ENCODE results near the gene SRGAP1.
"Not testable (repeated sequence)": the region's sequence is repeated elsewhere in the genome, so short reads cannot be mapped to it uniquely, and the experiment has no call there.

Gene SRGAP1

DNA sequence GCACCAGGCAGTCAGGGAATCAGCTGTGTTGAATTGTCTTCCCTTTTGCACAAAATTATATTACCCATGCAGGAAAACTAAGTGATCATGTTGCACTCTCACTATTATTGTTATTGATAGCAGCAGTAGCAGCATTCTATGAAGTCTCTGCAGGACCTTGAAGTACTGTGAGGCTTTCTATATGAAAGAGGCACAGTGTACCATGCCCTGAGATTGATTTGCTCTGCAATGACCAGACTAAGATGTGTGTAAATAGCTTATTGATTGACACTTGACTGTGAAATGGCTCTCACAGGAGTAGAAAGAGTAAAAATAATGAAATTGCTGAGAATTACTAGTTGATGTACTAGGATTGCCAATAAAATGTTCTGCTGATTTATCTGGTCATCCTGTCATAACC is 277.7 kb downstream of the SRGAP1 start:
- no peak for DNase-seq (ENCODE audit: low read depth in 2 of 2)

DNA sequence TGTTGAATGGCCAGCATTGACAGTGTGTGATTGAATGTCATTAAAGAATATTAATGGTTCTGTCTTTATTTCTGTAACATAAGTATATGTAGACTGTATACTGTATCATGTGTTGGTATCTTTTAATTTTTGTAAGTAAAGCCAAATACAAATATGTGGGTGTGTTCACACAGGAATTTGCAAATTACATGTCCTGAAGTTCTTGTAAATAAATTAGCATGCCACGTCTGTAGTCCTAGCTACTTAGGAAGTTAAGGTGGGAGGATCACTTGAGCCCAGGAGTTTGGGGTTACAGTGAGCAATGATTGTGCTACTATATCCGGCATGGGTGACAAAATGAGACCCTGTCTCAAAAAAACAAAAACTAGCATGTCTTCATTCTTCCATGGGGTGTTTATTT is 278.5 kb downstream of the SRGAP1 start:
- DNase-seq (ENCODE audit: low read depth in 2 of 2) = no peak

DNA sequence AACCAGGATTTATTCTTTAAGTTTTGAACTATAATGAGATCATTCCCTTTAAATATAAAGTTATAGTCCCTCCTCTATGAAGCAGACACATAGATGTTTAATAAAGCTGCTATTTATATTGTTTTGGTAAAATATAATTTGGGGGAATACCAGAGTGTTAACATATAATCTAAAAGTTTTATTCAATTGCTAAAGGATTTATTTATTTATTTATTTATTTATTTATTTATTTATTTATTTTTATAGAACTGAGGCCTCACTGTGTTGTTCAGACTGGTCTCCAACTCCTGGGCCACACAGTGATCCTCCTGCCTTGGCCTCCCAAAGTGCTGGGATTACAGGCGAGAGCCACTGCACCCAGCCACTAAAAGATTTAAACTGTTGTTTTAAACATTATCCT is 278.9 kb downstream of the SRGAP1 start:
- DNase-seq (ENCODE audit: low read depth in 2 of 2) = no peak

DNA sequence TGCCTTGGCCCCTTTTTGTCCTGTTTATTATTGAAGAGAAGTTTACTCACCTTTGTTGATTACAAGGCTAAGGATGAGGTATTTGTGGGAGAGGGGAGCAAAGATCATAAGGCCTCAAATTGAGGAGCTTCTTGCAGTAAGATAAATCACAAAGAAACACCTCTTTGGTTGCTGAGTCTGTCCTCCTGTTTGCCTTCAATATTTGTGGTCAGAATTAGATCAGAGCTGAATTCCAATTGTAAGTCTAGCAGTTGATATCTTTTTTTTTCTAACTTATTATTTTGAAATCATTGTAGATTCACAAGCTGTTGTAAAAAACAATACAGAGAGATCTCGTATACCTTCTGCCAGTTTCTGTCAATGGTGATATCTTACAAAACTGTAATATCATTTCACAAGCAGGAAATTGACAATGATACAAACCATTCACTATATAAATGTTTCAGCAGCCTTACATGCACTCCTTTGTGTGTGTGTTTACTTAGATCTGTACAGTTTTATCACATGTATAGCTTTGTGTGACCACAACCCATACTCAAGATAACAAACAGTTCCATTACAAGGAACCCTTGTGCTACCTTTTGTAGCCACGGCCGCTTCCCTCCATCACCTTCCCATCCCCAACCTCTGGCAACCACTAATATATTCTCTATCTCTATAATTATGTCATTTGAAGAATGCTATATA is 280.2 kb downstream of the SRGAP1 start:
- DNase-seq (ENCODE audit: low read depth in 2 of 2) = no peak

- no peak for DNase-seq (ENCODE audit: low read depth in 2 of 2)
These were observed 281.4 kb downstream of the SRGAP1 start for GRCh38 chr12:64125913-64126312.

DNA sequence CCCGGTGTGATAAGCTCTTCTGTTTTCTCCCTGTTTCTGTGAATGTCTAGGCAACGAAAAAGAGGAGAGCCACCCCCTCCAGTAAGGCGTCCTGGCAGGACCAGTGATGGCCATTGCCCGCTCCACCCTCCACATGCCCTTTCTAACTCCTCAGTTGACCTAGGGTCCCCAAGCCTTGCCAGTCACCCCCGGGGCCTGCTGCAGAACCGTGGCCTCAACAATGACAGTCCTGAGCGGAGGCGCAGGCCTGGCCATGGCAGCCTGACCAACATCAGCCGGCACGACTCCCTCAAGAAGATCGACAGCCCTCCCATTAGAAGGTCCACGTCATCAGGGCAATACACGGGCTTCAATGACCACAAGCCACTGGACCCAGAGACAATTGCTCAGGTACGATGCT is 283.3 kb downstream of the SRGAP1 start:
- no peak for DNase-seq (ENCODE audit: low read depth in 2 of 2)

DNA sequence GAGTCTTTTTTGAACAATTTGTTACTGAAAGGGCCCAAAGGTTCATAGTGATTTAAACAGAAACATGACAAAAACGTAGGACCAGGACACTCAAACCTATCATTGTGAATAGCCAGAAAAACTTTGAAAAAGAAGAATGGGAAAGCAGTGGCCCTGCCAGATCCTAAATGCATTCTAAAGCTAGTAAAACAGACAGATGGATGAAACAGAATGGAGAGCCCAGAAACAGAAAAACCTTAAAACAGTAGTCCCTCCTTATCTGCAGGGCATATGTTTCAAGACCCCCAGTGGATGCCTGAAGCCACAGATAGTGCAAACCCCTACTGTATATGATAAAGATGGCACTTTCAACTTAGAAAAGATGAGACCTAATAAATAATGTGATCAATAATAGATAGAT is 283.9 kb downstream of the SRGAP1 start:
- DNase-seq (ENCODE audit: low read depth in 2 of 2) = no peak

DNA sequence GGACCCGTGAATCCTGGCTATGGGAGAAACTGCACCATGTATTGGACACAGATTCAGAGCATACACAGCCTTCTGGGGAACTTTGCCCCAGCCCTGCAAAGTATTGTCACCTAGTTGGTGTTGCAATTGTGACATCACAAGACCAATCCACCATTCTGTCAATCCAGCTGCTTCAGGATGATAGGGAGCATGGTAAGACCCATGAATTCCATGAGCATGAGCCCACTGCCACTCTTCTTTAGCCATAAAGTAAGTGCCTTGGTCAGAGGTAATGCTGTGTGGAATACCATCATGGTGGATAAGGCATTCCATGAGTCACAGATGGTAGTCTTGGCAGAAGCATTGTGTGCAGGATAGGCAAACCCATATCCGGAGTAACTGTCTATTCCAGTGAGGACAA is 286.0 kb downstream of the SRGAP1 start:
- DNase-seq (ENCODE audit: low read depth in 2 of 2) = not testable (repeated sequence)

DNA sequence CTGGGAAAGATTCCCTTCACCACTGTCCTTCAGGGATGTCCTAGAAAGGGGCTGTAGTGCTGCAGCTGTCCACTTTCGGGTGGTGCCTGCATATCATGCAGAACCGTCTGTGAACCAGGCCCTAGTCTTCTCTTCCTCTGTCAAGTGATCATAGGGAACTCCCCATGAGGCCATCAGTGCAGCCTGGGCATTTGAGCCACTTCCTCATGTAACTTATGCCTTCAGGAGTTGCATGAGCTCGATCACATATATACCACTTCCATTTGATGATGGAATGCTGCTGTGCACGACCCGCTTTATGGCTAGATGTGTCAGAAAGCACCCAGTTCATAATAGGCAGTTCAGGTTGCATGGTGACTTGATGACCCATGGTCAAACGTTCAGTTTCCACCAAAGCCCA is 287.0 kb downstream of the SRGAP1 start:
- not testable (repeated sequence) for DNase-seq (ENCODE audit: low read depth in 2 of 2)

DNA sequence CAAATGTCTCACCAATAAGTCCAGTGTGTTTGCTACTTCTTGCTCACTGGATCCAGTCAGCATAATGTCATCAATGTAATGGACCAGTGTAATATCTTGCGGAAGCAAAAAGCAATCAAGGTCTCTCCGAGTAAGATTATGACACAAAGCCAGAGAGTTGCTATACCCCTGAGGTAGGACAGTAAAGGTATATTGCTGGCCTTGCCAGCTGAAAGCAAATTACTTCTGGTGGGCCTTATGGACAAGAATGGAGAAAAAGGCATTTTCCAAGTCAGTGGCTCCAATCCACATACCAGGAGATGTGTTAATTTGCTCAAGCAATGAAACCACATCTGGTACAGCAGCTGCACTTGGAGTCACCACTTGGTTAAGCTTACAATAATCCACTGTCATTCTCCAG is 288.2 kb downstream of the SRGAP1 start:
- DNase-seq (ENCODE audit: low read depth in 2 of 2) = not testable (repeated sequence)

DNA sequence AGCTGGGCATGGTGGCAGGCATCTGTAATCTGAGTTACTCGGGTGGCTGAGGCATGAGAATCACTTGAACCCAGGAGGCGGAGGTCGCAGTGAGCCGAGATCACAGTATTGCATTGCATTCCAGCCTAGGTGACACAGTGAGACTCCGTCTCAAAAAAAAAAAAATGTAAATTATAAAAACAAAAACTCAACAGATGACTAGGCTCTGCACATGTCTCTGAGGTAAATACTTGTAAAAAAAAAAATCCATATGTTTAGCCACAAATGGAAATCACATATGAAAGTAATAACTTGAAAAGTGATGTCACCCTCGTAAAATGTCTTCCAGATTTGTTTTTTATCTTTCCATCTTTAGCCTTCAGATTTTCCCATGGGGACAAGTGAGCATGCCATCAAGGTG is 292.6 kb downstream of the SRGAP1 start:
- no peak for DNase-seq (ENCODE audit: low read depth in 2 of 2)

DNA sequence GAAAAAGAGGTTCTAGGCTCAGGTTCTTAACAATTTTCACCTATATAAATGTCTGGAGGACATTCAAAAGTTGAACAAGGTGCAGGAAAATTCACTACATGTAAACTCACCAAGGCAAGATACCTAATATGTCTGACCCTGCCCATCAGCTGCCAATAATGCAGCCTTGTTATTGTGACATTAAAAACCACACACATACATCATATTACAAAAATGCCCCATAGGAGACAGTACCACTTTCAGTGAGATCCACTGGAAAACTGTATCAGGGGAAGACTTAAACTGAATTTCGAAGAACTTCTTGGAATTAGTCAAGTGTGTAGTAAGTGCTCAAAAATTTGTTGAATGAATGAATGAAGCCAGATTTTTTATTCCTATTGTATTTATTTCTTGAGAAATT is 294.5 kb downstream of the SRGAP1 start:
- DNase-seq (ENCODE audit: low read depth in 2 of 2) = no peak

DNA sequence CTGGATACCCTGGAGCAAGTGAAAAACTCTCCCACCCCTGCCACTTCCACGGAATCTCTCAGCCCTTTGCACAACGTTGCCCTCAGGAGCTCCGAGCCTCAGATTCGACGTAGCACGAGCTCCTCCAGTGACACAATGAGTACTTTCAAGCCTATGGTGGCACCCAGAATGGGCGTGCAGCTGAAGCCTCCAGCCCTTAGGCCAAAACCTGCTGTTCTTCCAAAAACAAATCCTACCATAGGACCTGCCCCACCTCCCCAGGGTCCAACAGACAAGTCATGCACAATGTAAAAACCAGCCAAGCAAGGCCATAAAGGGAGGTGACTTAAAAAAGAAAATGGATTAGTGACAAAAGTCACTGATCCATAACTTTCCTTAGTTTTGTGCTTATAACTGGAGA is 297.9 kb downstream of the SRGAP1 start:
- DNase-seq (ENCODE audit: low read depth in 2 of 2) = no peak

DNA sequence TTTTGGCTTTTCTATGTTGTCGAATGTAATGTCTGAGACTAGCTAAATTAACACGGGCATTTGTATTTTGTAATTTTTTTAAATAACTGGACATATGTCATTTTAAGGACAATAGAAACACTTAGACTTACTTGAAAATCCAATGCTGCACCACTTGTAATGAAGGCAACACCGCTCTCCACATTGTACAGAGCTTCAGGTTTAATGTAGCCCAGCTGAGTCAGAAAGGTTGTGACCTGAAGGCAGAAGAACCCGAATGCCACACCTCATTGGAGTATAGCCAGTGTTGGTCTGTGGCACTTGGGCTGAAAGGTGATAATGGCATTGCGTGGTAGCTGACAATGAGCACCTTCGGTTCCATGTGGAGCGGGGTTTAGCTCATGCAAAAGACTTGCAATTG is 298.3 kb downstream of the SRGAP1 start:
- no peak for DNase-seq (ENCODE audit: low read depth in 2 of 2)

DNA sequence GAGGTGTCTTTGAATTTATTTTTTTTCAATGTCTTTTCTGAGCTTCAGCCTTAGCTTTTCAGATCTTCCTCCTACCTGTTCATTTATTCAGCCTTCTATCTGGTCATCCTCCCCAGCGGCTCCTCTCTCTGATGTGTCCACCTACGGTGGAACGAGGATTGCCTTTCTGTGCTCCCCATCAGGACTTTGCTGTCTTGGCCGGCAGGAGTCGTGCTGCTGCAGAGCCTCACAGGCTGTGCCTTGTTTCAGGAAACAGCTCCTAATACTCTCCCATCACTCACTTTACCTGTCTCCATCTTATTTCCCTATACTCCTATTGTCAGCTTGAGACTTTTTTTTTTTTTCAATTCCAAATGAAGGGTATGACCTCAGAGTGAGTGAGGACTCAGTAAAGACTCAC is 300.7 kb downstream of the SRGAP1 start:
- no peak for DNase-seq (ENCODE audit: low read depth in 2 of 2)

GRCh38 chr12:64147011-64147631 is 302.6 kb downstream of the SRGAP1 start:
- no peak for DNase-seq (ENCODE audit: low read depth in 2 of 2)

GRCh38 chr12:64147875-64148274 is 303.4 kb downstream of the SRGAP1 start:
- no peak for DNase-seq (ENCODE audit: low read depth in 2 of 2)

- DNase-seq (ENCODE audit: low read depth in 2 of 2) = no peak
These were observed 310.2 kb downstream of the SRGAP1 start for GRCh38 chr12:64154677-64155076.

GRCh38 chr12:64157110-64157509 is 312.6 kb downstream of the SRGAP1 start:
- DNase-seq (ENCODE audit: low read depth in 2 of 2) = no peak

DNA sequence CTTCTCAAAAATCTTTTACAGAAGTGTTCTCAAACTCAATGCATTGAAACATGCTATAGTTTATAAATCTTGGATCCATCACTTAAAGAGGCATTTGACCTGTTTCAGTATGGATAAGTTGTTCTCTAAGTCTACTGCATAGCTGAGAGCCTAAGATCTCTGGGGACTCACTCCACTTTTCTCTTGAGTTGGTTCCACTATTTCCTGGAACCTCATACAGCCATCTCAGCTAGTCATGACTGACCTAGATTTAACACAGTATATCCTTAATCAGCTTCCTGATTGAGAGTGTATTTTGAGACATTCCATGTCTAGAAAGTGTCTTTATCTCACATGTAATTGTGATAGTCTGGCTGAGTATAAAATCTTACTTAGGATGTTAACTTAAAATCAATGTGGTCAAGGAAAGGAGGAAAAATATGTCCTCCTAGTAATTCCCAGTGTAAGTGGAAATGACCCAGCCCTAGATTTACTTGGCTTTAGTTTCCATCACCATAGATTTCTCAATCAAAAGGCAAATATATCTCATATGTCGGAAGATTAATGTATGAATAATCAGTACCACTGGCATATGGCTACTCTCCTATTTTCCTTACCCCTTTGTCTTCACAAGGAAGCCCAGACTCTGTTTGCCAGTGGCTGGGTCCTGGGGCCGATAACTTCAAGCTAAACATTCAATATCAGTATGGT is 315.7 kb downstream of the SRGAP1 start:
- no peak for DNase-seq (ENCODE audit: low read depth in 2 of 2)

DNA sequence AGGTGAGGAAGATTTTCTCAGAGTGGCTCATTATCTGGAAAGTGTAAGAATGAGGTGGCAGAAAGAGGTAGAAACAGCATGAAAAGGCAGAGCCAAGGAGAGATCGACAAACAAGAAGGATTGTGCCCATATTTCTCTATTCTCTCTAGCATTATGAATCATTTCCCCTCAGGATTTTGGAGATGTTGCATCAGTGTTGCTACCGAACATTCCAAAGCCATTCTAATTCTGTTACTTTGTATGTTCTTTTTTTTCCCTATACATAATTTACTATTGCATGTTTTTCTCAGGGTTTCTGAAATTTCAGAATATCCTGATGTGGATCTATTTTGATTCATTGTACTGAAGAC is 316.2 kb downstream of the SRGAP1 start:
- DNase-seq (ENCODE audit: low read depth in 2 of 2) = no peak

- DNase-seq (ENCODE audit: low read depth in 2 of 2) = not testable (repeated sequence)
These were observed 322.1 kb downstream of the SRGAP1 start for GRCh38 chr12:64166606-64167005.

DNA sequence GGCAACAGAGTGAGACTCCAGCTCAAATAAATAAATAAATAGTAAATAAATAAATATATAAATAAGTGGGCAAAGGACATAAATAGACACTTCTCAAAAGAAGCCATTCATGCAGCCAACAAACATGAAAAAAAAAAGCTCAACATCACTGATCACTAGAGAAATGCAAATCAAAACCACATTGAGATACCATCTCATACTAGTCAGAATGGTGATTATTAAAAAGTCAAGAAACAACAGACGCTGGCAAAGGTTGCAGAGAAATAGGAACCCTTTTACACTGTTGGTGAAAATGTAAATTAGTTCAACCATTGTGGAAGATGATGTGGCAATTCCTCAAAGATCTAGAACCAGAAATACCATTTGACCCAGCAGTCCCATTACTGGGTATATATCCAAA is 322.5 kb downstream of the SRGAP1 start:
- not testable (repeated sequence) for DNase-seq (ENCODE audit: low read depth in 2 of 2)

All from stimulated activated CD4-positive, alpha-beta T cell treated with anti-CD3 and anti-CD28 coated beads, Interleukin-1b, Interleukin-23, amount 100 ng/mL, for 4 hours (primary cell).